HCT116 (cell line): ENCODE data around the gene CAP2.

Source experiments
- CBX3 ChIP-seq: IDR thresholded peaks from 2 replicates; pipeline ENCODE4 v1.6.1; 2012; ENCODE audit warnings: low read depth
- ELF1 ChIP-seq: IDR thresholded peaks from 2 replicates; pipeline ENCODE4 v1.6.1; 2012; ENCODE audit warnings: low read depth, borderline replicate concordance
- EZH2 ChIP-seq: fragments of 200-600 bp; sonication (generic); IDR thresholded peaks from 2 replicates; pipeline ENCODE4 v1.6.1; 2017; ENCODE audit warnings: antibody characterized with exemption, mixed run types
- JUND ChIP-seq: IDR thresholded peaks from 2 replicates; pipeline ENCODE4 v1.6.1; 2012
- POLR2A ChIP-seq: IDR thresholded peaks from 2 replicates; pipeline ENCODE4 v1.7.0; 2011; ENCODE audit warnings: borderline replicate concordance; ENCODE audit not compliant: insufficient read depth, insufficient read length; ENCODE audit errors: extremely low read depth
- POLR2AphosphoS5 ChIP-seq: IDR thresholded peaks from 2 replicates; pipeline ENCODE4 v1.6.1; 2011; ENCODE audit warnings: mild to moderate bottlenecking, low read depth, low read length, moderate library complexity
- YY1 ChIP-seq: IDR thresholded peaks from 2 replicates; pipeline ENCODE4 v1.6.1; 2011; ENCODE audit warnings: low read length, low read depth, moderate library complexity, mild to moderate bottlenecking; ENCODE audit not compliant: insufficient replicate concordance; ENCODE audit errors: extremely low read depth
- TF ChIP-seq, protein P1 (sequence below), 3 experiments: fragments of 200-600 bp in 1 of 3; sonication (generic) in 1 of 3; IDR thresholded peaks in 2 of 3; conservative IDR thresholded peaks in 1 of 3; 2 replicates each; pipeline ENCODE4 v1.5.1; 2012 to 2017; ENCODE audit warnings: low read depth in 2 of 3, low read length in 2 of 3, antibody characterized with exemption in 1 of 3, borderline replicate concordance in 1 of 3, control low read depth in 1 of 3, mild to moderate bottlenecking in 1 of 3, mixed read lengths in 1 of 3, mixed run types in 1 of 3, moderate library complexity in 1 of 3; ENCODE audit not compliant: insufficient read depth in 1 of 3
- TF ChIP-seq, protein P2 (sequence below): IDR thresholded peaks from 2 replicates; pipeline ENCODE4 v1.6.1; 2012; ENCODE audit warnings: low read depth

DNA sequence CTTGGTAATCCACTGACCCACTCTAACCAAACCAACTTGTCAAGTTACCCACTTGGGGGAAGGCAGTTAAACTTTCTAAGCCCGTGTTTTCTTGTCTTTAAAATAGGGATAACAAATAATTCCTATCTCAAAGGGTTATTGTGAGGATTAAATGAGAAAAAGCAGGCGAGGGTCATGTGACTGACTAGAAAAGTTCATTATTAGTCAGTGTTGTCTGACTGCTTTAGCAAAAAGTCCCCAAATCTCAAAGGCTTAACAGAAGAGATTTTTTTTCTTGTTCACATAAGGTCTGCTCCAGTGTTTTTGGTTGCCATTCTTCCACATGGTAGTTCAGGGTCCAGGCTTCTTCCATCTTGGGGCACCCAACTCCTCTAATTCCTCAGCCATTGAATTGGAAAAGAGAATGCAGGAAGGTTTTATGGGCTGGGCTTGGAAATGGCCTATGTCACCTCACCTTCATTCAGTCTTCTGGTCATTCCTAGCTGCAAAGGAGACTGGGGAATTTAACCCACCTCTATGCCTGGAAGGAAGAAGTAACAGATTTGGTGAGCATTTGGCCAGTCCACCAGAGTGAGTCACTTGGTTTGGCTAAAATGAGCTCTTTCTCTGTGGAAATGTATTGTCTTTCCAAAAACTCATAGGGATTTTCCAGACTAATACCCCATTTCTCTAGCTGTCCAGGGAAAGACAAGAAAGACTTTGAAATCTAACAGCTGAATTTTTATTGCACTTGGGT lies 77.0 kb downstream of the CAP2 start:
- TF ChIP-seq, protein P1, sequence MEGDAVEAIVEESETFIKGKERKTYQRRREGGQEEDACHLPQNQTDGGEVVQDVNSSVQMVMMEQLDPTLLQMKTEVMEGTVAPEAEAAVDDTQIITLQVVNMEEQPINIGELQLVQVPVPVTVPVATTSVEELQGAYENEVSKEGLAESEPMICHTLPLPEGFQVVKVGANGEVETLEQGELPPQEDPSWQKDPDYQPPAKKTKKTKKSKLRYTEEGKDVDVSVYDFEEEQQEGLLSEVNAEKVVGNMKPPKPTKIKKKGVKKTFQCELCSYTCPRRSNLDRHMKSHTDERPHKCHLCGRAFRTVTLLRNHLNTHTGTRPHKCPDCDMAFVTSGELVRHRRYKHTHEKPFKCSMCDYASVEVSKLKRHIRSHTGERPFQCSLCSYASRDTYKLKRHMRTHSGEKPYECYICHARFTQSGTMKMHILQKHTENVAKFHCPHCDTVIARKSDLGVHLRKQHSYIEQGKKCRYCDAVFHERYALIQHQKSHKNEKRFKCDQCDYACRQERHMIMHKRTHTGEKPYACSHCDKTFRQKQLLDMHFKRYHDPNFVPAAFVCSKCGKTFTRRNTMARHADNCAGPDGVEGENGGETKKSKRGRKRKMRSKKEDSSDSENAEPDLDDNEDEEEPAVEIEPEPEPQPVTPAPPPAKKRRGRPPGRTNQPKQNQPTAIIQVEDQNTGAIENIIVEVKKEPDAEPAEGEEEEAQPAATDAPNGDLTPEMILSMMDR (IDR thresholded peaks at IDR 0.05 in 2 of 3, conservative IDR thresholded peaks at IDR 0.05 in 1 of 3; ENCODE audit: borderline replicate concordance in 1 of 3, insufficient read depth in 1 of 3, low read depth in 2 of 3, low read length in 2 of 3): no peak
- TF ChIP-seq POLR2A (no peak), YY1 (no peak), EZH2 (no peak), CBX3 (no peak), POLR2AphosphoS5 (no peak), JUND (no peak), ELF1 (no peak)
- TF ChIP-seq, protein P2, sequence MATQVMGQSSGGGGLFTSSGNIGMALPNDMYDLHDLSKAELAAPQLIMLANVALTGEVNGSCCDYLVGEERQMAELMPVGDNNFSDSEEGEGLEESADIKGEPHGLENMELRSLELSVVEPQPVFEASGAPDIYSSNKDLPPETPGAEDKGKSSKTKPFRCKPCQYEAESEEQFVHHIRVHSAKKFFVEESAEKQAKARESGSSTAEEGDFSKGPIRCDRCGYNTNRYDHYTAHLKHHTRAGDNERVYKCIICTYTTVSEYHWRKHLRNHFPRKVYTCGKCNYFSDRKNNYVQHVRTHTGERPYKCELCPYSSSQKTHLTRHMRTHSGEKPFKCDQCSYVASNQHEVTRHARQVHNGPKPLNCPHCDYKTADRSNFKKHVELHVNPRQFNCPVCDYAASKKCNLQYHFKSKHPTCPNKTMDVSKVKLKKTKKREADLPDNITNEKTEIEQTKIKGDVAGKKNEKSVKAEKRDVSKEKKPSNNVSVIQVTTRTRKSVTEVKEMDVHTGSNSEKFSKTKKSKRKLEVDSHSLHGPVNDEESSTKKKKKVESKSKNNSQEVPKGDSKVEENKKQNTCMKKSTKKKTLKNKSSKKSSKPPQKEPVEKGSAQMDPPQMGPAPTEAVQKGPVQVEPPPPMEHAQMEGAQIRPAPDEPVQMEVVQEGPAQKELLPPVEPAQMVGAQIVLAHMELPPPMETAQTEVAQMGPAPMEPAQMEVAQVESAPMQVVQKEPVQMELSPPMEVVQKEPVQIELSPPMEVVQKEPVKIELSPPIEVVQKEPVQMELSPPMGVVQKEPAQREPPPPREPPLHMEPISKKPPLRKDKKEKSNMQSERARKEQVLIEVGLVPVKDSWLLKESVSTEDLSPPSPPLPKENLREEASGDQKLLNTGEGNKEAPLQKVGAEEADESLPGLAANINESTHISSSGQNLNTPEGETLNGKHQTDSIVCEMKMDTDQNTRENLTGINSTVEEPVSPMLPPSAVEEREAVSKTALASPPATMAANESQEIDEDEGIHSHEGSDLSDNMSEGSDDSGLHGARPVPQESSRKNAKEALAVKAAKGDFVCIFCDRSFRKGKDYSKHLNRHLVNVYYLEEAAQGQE: no peak
